ENCODE measurements around the gene MCM8. TPM values are rescaled to one million over a fixed set of nuclear protein-coding genes. Genes with fewer than 3 reads are reported as not detected.

Gene MCM8
- total RNA-seq, 1 donor from 2014 or later: 5.2 TPM

DNA sequence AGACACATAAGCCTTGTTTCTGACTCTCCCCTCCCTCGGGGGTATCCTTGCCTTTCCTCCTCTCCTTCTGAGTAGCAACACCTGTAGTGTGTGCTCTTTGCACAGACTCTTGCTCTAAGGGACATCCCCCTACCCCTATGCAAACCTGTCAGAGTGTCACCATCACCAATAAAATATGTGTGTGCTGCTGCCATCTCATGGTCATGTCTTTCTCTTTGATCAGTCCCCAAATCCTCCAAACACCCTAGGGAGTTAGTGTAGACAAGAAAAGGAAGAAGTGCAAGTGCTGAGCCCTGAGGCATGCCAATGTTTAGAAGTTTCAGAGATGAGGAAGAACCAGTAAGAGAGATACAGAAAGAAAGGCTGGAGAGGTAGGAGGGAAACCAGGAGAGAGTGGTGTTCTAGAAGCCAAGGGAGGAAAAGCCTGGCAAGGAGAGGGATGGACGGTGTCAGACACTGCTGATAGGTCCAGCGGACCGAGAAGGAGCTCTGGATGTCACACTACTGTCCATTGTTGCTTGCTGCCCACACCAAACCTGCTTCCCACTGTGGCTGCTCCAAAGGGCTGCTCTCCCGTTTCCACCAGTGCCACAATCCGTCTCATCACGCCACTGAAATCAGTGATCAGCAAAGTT lies 16.5 kb upstream of the MCM8 start:
- no peak for TF ChIP-seq CTCF (IDR thresholded peaks at IDR 0.05)
- H3K36me3 ChIP-seq: peaks cover 15% of the 10 kb centered on the region
- no peak for DNase-seq
- no peak overlapping the region for H3K27ac ChIP-seq
- H3K9me3 ChIP-seq: no peaks in the 10 kb centered on the region
- intact Hi-C loops (cut with DNase I): no loop called here
- H3K27me3 ChIP-seq: no peaks in the 10 kb centered on the region
- no peak overlapping the region for H3K4me3 ChIP-seq
- no peaks in the 10 kb centered on the region for H3K4me1 ChIP-seq
- peak; percentile 21 for ATAC-seq

GRCh38 chr20:5935384-5935783 lies 15.1 kb upstream of the MCM8 start:
- Histone ChIP-seq H3K4me3 (no peak overlapping the region), H3K27ac (no peak overlapping the region), H3K9me3 (no peaks in the 10 kb centered on the region), H3K36me3 (peaks cover 29% of the 10 kb centered on the region), H3K27me3 (no peaks in the 10 kb centered on the region), H3K4me1 (no peaks in the 10 kb centered on the region)
- intact Hi-C loops (cut with DNase I): no loop called here
- no peak for TF ChIP-seq CTCF (IDR thresholded peaks at IDR 0.05)
- no peak for DNase-seq
- no peak for ATAC-seq

- Histone ChIP-seq H3K4me3 (no peak overlapping the region), H3K36me3 (peaks cover 38% of the 10 kb centered on the region), H3K27ac (no peak overlapping the region), H3K4me1 (no peaks in the 10 kb centered on the region), H3K27me3 (no peaks in the 10 kb centered on the region), H3K9me3 (no peaks in the 10 kb centered on the region)
- no peak for TF ChIP-seq CTCF (IDR thresholded peaks at IDR 0.05)
- DNase-seq: no peak
- ATAC-seq: no peak
- intact Hi-C loops (cut with DNase I): no loop called here
Observed at GRCh38 chr20:5936238-5936637, 14.2 kb upstream of the MCM8 start.

DNA sequence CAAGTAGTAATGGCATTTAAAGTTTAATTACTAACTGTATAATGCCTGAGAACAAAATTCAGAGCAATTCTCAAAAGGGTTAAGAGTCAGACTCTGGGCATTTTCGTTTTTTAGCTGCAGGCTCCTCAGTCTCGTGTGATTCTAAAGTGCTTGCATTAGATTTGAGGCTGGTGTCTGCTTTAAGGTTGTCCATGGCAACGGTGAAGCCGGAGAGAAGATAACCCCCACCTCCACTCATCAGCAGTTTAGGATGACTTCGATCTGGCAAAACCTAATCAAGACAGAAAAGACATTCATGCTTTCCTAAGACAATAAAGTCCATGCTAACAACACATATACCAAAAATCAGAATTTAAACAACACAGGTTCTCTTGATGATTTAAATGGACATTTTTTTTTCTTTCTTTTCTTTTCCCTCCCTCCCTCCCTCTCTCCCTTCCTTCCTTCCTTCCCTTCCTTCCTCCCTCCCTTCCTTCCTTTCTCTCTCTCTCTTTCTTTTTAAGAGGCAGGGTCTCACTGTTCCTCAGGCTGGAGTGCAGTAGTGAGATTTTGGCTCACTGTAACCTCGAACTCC lies 11.9 kb upstream of the MCM8 start:
- no peak for TF ChIP-seq CTCF (IDR thresholded peaks at IDR 0.05)
- Histone ChIP-seq H3K4me3 (no peak overlapping the region), H3K9me3 (no peaks in the 10 kb centered on the region), H3K27ac (no peak overlapping the region), H3K4me1 (no peaks in the 10 kb centered on the region), H3K36me3 (peaks cover 61% of the 10 kb centered on the region), H3K27me3 (no peaks in the 10 kb centered on the region)
- intact Hi-C loops (cut with DNase I): no loop called here
- ATAC-seq: no peak
- no peak for DNase-seq

- H3K9me3 ChIP-seq: no peaks in the 10 kb centered on the region
- H3K4me3 ChIP-seq: no peak overlapping the region
- H3K36me3 ChIP-seq: peaks cover 45% of the 10 kb centered on the region
- no peak for DNase-seq
- TF ChIP-seq CTCF (IDR thresholded peaks at IDR 0.05): no peak
- H3K4me1 ChIP-seq: peaks cover 10% of the 10 kb centered on the region
- ATAC-seq: no peak
- H3K27ac ChIP-seq: no peak overlapping the region
- intact Hi-C loops (cut with DNase I): no loop called here
- no peaks in the 10 kb centered on the region for H3K27me3 ChIP-seq
Observed at GRCh38 chr20:5945963-5946362, 4.5 kb upstream of the MCM8 start.
